Right lobe of liver (tissue), 6 donors: Measurements from ENCODE around the gene HFM1. TPM values are rescaled to one million over a fixed set of nuclear protein-coding genes. Genes with fewer than 3 reads are reported as not detected.

ENCODE experiments used
- ATAC-seq, 4 donors: fragments of 200-7000 bp; cut with Tn5 transposase; one replicate each; pipeline ENCODE4 v1.9.1; 2020; ENCODE audit warnings: mild to moderate bottlenecking in 4 of 4, moderate library complexity in 4 of 4
- DNase-seq, 3 donors: peaks; one replicate each; pipeline ENCODE4 v3.0.0-alpha.2; 2020
- H3K27ac ChIP-seq, 3 donors: fragments of 200-600 bp; one replicate each; pipeline ENCODE4 v1.8.0; 2022
- H3K27me3 ChIP-seq, 2 donors: fragments of 200-600 bp; one replicate each; pipeline ENCODE4 v1.8.0; 2022
- H3K36me3 ChIP-seq, 4 donors: fragments of 200-600 bp; sonication (generic) in 1 of 4; one replicate each; pipeline versions ENCODE4 v1.5.1 to v1.8.0; 2017 to 2022; ENCODE audit warnings: control low read depth in 1 of 4
- H3K4me1 ChIP-seq, 4 donors: fragments of 200-600 bp; sonication (generic) in 1 of 4; one replicate each; pipeline versions ENCODE4 v1.5.1 to v1.8.0; 2017 to 2022; ENCODE audit warnings: control low read depth in 1 of 4
- H3K4me3 ChIP-seq, 3 donors: fragments of 200-600 bp; one replicate each; pipeline ENCODE4 v1.8.0; 2022
- H3K9me3 ChIP-seq, 4 donors: fragments of 200-600 bp; sonication (generic) in 1 of 4; one replicate each; pipeline versions ENCODE4 v1.5.1 to v1.8.0; 2017 to 2022; ENCODE audit warnings: control low read depth in 1 of 4
- CTCF ChIP-seq, 4 donors: fragments of 200-600 bp in 3 of 4; fragments of 450-650 bp in 1 of 4; IDR thresholded peaks; one replicate each; pipeline versions ENCODE4 v1.5.1 to v1.8.0; 2016 to 2022; ENCODE audit warnings: antibody characterized with exemption in 4 of 4, mild to moderate bottlenecking in 2 of 4
- POLR2A ChIP-seq: fragments of 450-650 bp; IDR thresholded peaks from one replicate; pipeline ENCODE4 v1.6.1; 2017; ENCODE audit warnings: antibody characterized with exemption, mild to moderate bottlenecking
- WGBS: methylation state at CpG from one replicate; pipeline ENCODE4 v1.1.6; 2018; ENCODE audit warnings: low coverage, low lambda C conversion rate; ENCODE audit not compliant: insufficient coverage; ENCODE audit errors: missing lambda C conversion rate; 5-methylcytosine and 5-hydroxymethylcytosine counted together
- intact Hi-C, 2 donors: fragments of 100-400 bp; cut with DNase I; formaldehyde crosslinking; loops; one replicate each; pipeline versions ENCODE4 v1.11.2 to v1.14.1; 2022
- total RNA-seq, 6 experiments: library from RNA; depleted of rRNA in 2 of 6; stranded (reverse); fragments of >200 nt in 2 of 6; fragmentation: NEBNext Ultra II Directional in 3 of 6; extraction: Animal tissue kit (Norgen Biotek cat#: 25700) in 3 of 6; gene quantifications; one replicate each; pipeline versions ENCODE4 v1.1.0 to v1.2.4, GENCODE V29; 2016 to 2023
- donor health status: DM: no; HTN: yes; CAD: no.
- donor health status: DM: no; HTN: no; CAD: no.
- donor health status: DM: no; HTN: no; CAD: no.
- donor health status: DM: no; HTN: yes; CAD: no.
- donor health status: DM: no; HTN: yes; CAD: no.

The HFM1 gene
- total RNA-seq, 6 experiments from 2014 or later, result 0.07 to 0.35 TPM; not detected in 4

DNA sequence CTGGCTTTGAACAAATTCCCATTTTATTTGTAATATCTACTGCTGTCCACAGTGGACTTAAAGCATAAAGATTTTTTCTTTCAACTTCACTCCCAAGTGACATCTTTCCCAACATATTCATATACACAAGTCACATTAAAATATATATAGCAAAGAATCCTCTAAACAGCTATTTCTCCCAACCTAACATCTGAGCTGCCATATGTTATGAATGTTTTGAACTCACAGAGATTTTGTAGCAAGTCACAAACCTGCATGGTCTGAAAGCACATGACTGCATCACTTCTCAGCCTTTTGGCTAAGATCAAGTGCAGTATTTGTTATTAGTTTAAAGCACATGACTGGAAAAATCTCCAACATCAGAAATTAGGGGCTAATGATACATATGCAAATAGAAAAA lies 7.7 kb upstream of the HFM1 start:
- no peak for DNase-seq
- no peak for ATAC-seq
- no peaks in the 10 kb centered on the region for H3K36me3 ChIP-seq
- H3K9me3 ChIP-seq, result no peaks in the 10 kb centered on the region
- intact Hi-C loops, result no loop called here
- no peak overlapping the region for H3K4me3 ChIP-seq
- H3K27me3 ChIP-seq, result no peaks in the 10 kb centered on the region
- H3K4me1 ChIP-seq, result no peaks in the 10 kb centered on the region
- no peak overlapping the region for H3K27ac ChIP-seq
- no peak for TF ChIP-seq CTCF (IDR thresholded peaks at IDR 0.05)
- TF ChIP-seq POLR2A, result no peak

DNA sequence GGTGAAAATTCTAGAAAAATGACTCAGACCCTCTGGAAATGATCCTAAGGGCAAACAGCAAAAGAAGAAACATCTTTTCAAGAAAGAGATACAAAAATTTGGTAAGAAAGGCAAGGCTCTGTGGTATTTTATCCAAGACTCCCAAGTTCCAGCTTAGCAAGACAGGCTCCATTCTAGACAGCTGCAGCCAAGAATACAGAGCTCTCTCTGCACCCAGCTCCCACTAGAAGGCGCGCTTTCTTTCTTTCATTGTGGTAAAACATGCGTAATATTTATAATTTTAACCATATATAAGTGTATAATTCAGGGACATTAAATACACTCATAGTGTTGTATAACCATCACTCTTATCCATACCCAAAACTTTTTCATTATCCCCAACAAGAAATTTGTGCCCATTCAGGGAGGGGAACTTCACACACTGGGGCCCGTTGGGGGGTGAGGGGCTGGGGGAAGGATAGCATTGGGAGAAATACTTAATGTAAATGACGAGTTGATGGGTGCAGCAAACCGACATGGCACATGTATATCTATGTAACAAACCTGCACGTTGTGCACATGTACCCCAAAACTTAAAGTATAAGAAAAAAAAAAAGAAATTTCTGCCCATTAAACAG lies 2.2 kb upstream of the HFM1 start:
- Histone ChIP-seq H3K4me1 (peaks cover 0 to 12% (median 0%) of the 10 kb centered on the region in 4 donors), H3K9me3 (no peaks in the 10 kb centered on the region), H3K4me3 (no peak overlapping the region), H3K27me3 (peaks cover 0 to 12% of the 10 kb centered on the region in 2 donors), H3K36me3 (no peaks in the 10 kb centered on the region), H3K27ac (no peak overlapping the region)
- DNase-seq (no peak), ATAC-seq (no peak)
- 47% methylated on average over 7 of the region's 7 CpGs for WGBS
- intact Hi-C loops, result no loop called here
- TF ChIP-seq CTCF (IDR thresholded peaks at IDR 0.05), result peak in 1 of 4 donors; percentile 15
- TF ChIP-seq POLR2A, result no peak

GRCh38 chr1:91402023-91402422 lies 2.6 kb downstream of the HFM1 start:
- Histone ChIP-seq H3K36me3 (no peaks in the 10 kb centered on the region), H3K27ac (no peak overlapping the region), H3K4me1 (peaks cover 0 to 12% (median 0%) of the 10 kb centered on the region in 4 donors), H3K4me3 (no peak overlapping the region), H3K27me3 (peaks cover 0 to 12% of the 10 kb centered on the region in 2 donors), H3K9me3 (no peaks in the 10 kb centered on the region)
- peak in 3 of 4 donors; percentile 31 to 41 (median 35) for ATAC-seq
- no peak for DNase-seq
- intact Hi-C loops, result no loop called here
- WGBS, result 24% methylated on average over 3 of the region's 3 CpGs
- TF ChIP-seq CTCF (IDR thresholded peaks at IDR 0.05) (peak; percentile 41 to 60 (median 52)), POLR2A (no peak)

GRCh38 chr1:91400133-91400725 lies 4.4 kb downstream of the HFM1 start:
- H3K27ac ChIP-seq, result no peak overlapping the region
- ATAC-seq (no peak), DNase-seq (no peak)
- no peak overlapping the region for H3K4me3 ChIP-seq
- peaks cover 0 to 12% (median 0%) of the 10 kb centered on the region in 4 donors for H3K4me1 ChIP-seq
- 65% methylated on average over 6 of the region's 6 CpGs for WGBS
- H3K36me3 ChIP-seq, result no peaks in the 10 kb centered on the region
- intact Hi-C loops, result no loop called here
- H3K9me3 ChIP-seq, result no peaks in the 10 kb centered on the region
- TF ChIP-seq POLR2A (no peak), CTCF (IDR thresholded peaks at IDR 0.05) (no peak)
- H3K27me3 ChIP-seq, result peaks cover 0 to 9% of the 10 kb centered on the region in 2 donors
